ENCODE measurements around the gene CALML4. TPM values are rescaled to one million over a fixed set of nuclear protein-coding genes. Genes with fewer than 3 reads are reported as not detected.
"Not testable (repeated sequence)": the region's sequence is repeated elsewhere in the genome, so short reads cannot be mapped to it uniquely, and the experiment has no call there.

Gene CALML4
- total RNA-seq, 4 donors from 2014 or later = 2.4 to 13.6 (median 4.8) TPM

DNA sequence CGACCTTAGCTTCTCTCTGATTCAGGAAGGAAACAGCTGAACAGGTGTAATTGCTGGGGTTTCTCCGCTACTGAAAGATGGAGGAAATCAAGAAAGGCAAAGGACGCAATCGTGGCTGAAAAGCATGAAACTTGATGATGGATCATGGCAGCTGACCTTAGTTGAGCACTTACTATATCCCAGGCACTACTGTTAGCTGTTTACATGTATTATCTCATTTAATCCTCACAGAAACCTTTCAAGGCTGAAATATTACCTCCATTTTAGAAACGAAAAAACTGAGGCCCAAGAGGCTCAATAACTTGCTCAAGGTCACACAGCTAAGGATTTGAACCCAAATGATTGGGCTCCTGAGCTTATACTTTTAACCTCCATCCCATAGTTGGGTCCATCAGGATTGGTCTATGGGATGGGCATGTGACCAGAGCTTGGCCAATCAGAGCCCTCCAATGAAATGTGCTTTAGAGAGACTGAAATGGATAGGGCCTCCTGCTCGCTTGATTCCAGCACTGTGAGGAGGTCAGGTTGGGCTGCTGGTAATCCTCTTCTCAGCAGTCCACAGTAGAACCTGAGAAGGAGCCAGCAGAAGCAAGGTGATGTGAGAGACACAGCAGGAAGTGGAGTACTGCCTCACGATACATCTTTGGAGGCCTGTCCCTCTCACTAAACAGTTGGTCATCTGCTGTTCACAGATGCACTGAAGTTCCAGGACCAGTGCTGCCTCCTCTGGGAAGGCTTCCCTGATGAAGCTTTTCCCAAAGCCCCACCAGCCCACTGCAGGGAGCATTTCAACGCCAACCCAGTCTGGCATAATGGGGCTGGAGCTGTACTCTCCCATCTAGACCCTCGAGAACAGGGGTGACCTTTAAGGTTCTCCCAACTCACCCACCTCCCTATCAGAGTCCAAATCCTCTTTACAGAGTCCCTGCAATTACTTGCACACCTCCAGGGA lies 14.0 kb upstream of the CALML4 start:
- no peaks in the 10 kb centered on the region for H3K27me3 ChIP-seq
- H3K9me3 ChIP-seq = no peaks in the 10 kb centered on the region
- 96% methylated on average over 9 of the region's 9 CpGs for WGBS
- no peaks in the 10 kb centered on the region for H3K4me1 ChIP-seq
- no peak overlapping the region for H3K4me3 ChIP-seq
- peaks cover 15% of the 10 kb centered on the region for H3K36me3 ChIP-seq
- no peak for TF ChIP-seq EP300 (IDR thresholded peaks at IDR 0.05)
- TF ChIP-seq POLR2AphosphoS5 (IDR thresholded peaks at IDR 0.05) = no peak
- TF ChIP-seq POLR2A (IDR thresholded peaks at IDR 0.05) = no peak
- H3K27ac ChIP-seq = no peak overlapping the region
- DNase-seq (ENCODE audit: low spot score in 2 of 2) = peak; percentile 20 to 31

DNA sequence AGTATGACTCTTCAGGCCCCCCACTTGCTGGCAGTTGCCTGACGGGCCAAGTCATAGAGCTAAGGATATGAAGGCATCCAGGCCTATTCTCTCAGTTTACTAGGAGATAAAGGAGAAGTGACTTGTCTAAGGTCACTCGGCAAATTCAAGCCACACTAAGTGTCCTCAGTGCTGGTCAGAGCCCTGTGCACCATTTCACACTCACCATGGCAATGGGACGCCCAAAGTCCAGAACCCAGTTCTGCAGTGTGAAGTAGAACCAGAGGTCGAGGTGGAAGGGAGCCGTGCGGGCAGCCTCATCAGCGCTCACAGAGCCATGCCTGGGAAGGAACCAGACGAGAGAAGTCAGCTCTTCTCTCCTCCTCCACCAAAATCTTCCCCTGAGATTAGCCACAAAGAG lies 13.2 kb upstream of the CALML4 start:
- Histone ChIP-seq H3K27me3 (no peaks in the 10 kb centered on the region), H3K4me3 (no peak overlapping the region), H3K4me1 (no peaks in the 10 kb centered on the region), H3K27ac (no peak overlapping the region), H3K9me3 (no peaks in the 10 kb centered on the region), H3K36me3 (peaks cover 15% of the 10 kb centered on the region)
- peak; percentile 22 to 28 for DNase-seq (ENCODE audit: low spot score in 2 of 2)
- TF ChIP-seq EP300 (IDR thresholded peaks at IDR 0.05) (no peak), POLR2A (IDR thresholded peaks at IDR 0.05) (no peak), POLR2AphosphoS5 (IDR thresholded peaks at IDR 0.05) (no peak), CTCF (IDR thresholded peaks at IDR 0.05) (no peak)
- 98% methylated on average over 8 of the region's 8 CpGs for WGBS

- TF ChIP-seq POLR2AphosphoS5 (IDR thresholded peaks at IDR 0.05) (no peak), EP300 (IDR thresholded peaks at IDR 0.05) (no peak), POLR2A (IDR thresholded peaks at IDR 0.05) (no peak), CTCF (IDR thresholded peaks at IDR 0.05) (no peak)
- Histone ChIP-seq H3K36me3 (peaks cover 15% of the 10 kb centered on the region), H3K27me3 (no peaks in the 10 kb centered on the region), H3K4me3 (no peak overlapping the region), H3K9me3 (no peaks in the 10 kb centered on the region), H3K27ac (no peak overlapping the region), H3K4me1 (no peaks in the 10 kb centered on the region)
- peak in 1 of 2 donors; percentile 37 for DNase-seq (ENCODE audit: low spot score in 2 of 2)
- 86% methylated on average over 4 of the region's 4 CpGs for WGBS
Measured at GRCh38 chr15:68217341-68217740, 12.2 kb upstream of the CALML4 start.

DNA sequence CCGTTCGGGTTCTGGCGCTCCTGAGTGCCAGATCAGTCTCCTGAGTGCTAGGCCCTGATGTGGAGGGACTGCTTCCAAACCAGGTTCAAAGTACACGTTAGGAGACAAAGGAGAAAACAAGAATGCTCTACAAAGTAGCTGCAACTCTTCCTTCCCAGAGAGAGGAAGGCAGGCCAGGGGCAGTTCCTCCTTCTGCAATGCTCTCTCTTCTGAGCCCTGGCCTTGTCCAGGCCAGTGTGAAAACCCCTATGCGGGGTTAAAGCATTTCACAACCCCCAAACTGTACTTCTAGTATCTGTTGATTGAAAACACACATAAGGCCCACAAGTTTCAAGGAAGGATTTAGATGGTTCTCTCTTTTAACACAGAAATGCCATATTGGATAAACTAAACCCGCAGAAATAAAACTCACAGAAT lies 9.7 kb upstream of the CALML4 start:
- no peak overlapping the region for H3K27ac ChIP-seq
- peaks cover 21% of the 10 kb centered on the region for H3K36me3 ChIP-seq
- WGBS = 85% methylated on average over 6 of the region's 6 CpGs
- H3K27me3 ChIP-seq = no peaks in the 10 kb centered on the region
- no peak for DNase-seq (ENCODE audit: low spot score in 2 of 2)
- H3K4me1 ChIP-seq = peaks cover 8% of the 10 kb centered on the region
- H3K9me3 ChIP-seq = no peaks in the 10 kb centered on the region
- no peak for TF ChIP-seq EP300 (IDR thresholded peaks at IDR 0.05)
- no peak for TF ChIP-seq POLR2A (IDR thresholded peaks at IDR 0.05)
- TF ChIP-seq CTCF (IDR thresholded peaks at IDR 0.05) = no peak
- no peak for TF ChIP-seq POLR2AphosphoS5 (IDR thresholded peaks at IDR 0.05)
- H3K4me3 ChIP-seq = no peak overlapping the region

GRCh38 chr15:68213991-68214837 lies 9.1 kb upstream of the CALML4 start:
- 94% methylated on average over 15 of the region's 17 CpGs for WGBS
- DNase-seq (ENCODE audit: low spot score in 2 of 2) = peak; percentile 39 to 61
- TF ChIP-seq POLR2A (IDR thresholded peaks at IDR 0.05) (no peak), POLR2AphosphoS5 (IDR thresholded peaks at IDR 0.05) (no peak)
- Histone ChIP-seq H3K27me3 (no peaks in the 10 kb centered on the region), H3K9me3 (no peaks in the 10 kb centered on the region), H3K4me1 (peaks cover 8% of the 10 kb centered on the region), H3K36me3 (peaks cover 23% of the 10 kb centered on the region), H3K27ac (no peak overlapping the region), H3K4me3 (no peak overlapping the region)

DNA sequence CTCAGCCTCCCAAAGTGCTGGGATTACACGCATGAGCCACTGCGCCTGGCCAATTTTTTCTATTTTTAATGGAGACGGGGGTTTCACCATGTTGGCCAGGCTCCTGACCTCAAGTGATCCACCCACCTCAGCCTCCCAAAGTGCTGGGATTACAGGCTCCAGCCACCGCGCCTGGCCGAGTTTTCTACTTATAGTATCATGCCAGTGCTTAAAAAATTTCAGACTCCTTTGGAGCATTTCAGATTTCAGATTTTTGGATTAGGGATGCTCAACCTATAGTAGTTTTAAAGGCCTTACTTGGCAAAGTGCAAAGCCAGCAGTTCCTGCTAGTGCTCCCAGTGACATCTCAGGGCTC lies 8.3 kb upstream of the CALML4 start:
- H3K36me3 ChIP-seq = peaks cover 27% of the 10 kb centered on the region
- not testable (repeated sequence) for H3K27me3 ChIP-seq, H3K9me3 ChIP-seq, H3K4me3 ChIP-seq, H3K27ac ChIP-seq
- DNase-seq (ENCODE audit: low spot score in 2 of 2) = peak; percentile 19 to 44
- WGBS = 96% methylated on average over 6 of the region's 6 CpGs
- H3K4me1 ChIP-seq = peaks cover 11% of the 10 kb centered on the region
